HUES64 (cell line): ENCODE results near the gene LRRC74B.

Experiments
- H3K27ac ChIP-seq: 2 replicates; pipeline ENCODE4 v1.7.0; 2013; ENCODE audit warnings: low read depth, low read length, inconsistent platforms
- H3K27me3 ChIP-seq: 2 replicates; pipeline ENCODE4 v1.6.1; 2013; ENCODE audit warnings: mild to moderate bottlenecking, low read length; ENCODE audit not compliant: insufficient read depth
- H3K36me3 ChIP-seq: 2 replicates; pipeline ENCODE4 v1.6.1; 2013; ENCODE audit warnings: mild to moderate bottlenecking, low read length; ENCODE audit not compliant: insufficient read depth
- H3K4me1 ChIP-seq: 2 replicates; pipeline ENCODE4 v1.6.1; 2013; ENCODE audit warnings: mild to moderate bottlenecking, low read length, moderate library complexity; ENCODE audit not compliant: insufficient read depth
- H3K4me3 ChIP-seq: 2 replicates; pipeline ENCODE4 v1.5.1; 2013; ENCODE audit warnings: mild to moderate bottlenecking, low read length, moderate library complexity
- H3K9ac ChIP-seq: 2 replicates; pipeline ENCODE4 v1.6.1; 2013; ENCODE audit warnings: mild to moderate bottlenecking, low read depth, low read length
- H3K9me3 ChIP-seq: 2 replicates; pipeline ENCODE4 v1.6.1; 2013; ENCODE audit warnings: low read depth, low read length; ENCODE audit not compliant: insufficient read depth
- WGBS: fragments of 150-250, 120-280 bp; methylation state at CpG from one replicate; pipeline ENCODE4 v1.1.7; 2013; ENCODE audit warnings: missing lambda C conversion rate; 5-methylcytosine and 5-hydroxymethylcytosine counted together

The LRRC74B gene

GRCh38 chr22:21103633-21104032, 57.9 kb downstream of the LRRC74B start:
- 93% methylated on average over 10 of the region's 10 CpGs for WGBS
- Histone ChIP-seq H3K9me3 (no peaks in the 10 kb centered on the region), H3K4me1 (peaks cover 4% of the 10 kb centered on the region; the same call in 1 of the 2 replicates), H3K36me3 (no peaks in the 10 kb centered on the region), H3K27me3 (0 out of 2 replicates have a peak, but pooled peaks cover 5% of the 10 kb centered on the region), H3K4me3 (no peak overlapping the region), H3K9ac (no peak overlapping the region), H3K27ac (no peak overlapping the region)

GRCh38 chr22:21104126-21104691, 58.5 kb downstream of the LRRC74B start:
- 0 out of 2 replicates have a peak, but pooled peaks cover 5% of the 10 kb centered on the region for H3K27me3 ChIP-seq
- no peaks in the 10 kb centered on the region for H3K9me3 ChIP-seq
- no peaks in the 10 kb centered on the region for H3K36me3 ChIP-seq
- H3K4me1 ChIP-seq, result peaks cover 4% of the 10 kb centered on the region; the same call in 1 of the 2 replicates
- H3K4me3 ChIP-seq, result no peak overlapping the region
- H3K9ac ChIP-seq, result no peak overlapping the region
- H3K27ac ChIP-seq, result no peak overlapping the region
- WGBS, result 93% methylated on average over 2 of the region's 3 CpGs

GRCh38 chr22:21105294-21105693, 59.5 kb downstream of the LRRC74B start:
- H3K27ac ChIP-seq, result no peak overlapping the region

GRCh38 chr22:21106000-21106399, 60.3 kb downstream of the LRRC74B start:
- 0 out of 2 replicates have a peak, but pooled peaks cover 5% of the 10 kb centered on the region for H3K27me3 ChIP-seq
- H3K4me3 ChIP-seq, result no peak overlapping the region
- no peak overlapping the region for H3K27ac ChIP-seq
- H3K36me3 ChIP-seq, result no peaks in the 10 kb centered on the region
- WGBS, result 84% methylated on average over 4 of the region's 5 CpGs
- H3K9me3 ChIP-seq, result no peaks in the 10 kb centered on the region
- peaks cover 4% of the 10 kb centered on the region; the same call in 1 of the 2 replicates for H3K4me1 ChIP-seq
- H3K9ac ChIP-seq, result no peak overlapping the region

More at GRCh38 chr22:21105294-21105693, 59.5 kb downstream of the LRRC74B start:
- Histone ChIP-seq H3K4me3 (no peak overlapping the region), H3K4me1 (peaks cover 4% of the 10 kb centered on the region; the same call in 1 of the 2 replicates), H3K36me3 (no peaks in the 10 kb centered on the region), H3K27me3 (0 out of 2 replicates have a peak, but pooled peaks cover 5% of the 10 kb centered on the region), H3K9ac (no peak overlapping the region), H3K9me3 (no peaks in the 10 kb centered on the region)
- WGBS, result 97% methylated on average over 2 of the region's 2 CpGs

GRCh38 chr22:21108379-21109115, 62.8 kb downstream of the LRRC74B start:
- H3K27me3 ChIP-seq, result no peaks in the 10 kb centered on the region
- H3K4me1 ChIP-seq, result peaks cover 4% of the 10 kb centered on the region; the same call in 1 of the 2 replicates
- no peak overlapping the region for H3K9ac ChIP-seq
- H3K9me3 ChIP-seq, result no peaks in the 10 kb centered on the region
- no CpG with 5 or more reads among the region's 4 CpGs for WGBS
- H3K36me3 ChIP-seq, result no peaks in the 10 kb centered on the region
- H3K4me3 ChIP-seq, result no peak overlapping the region
- no peak overlapping the region for H3K27ac ChIP-seq
